ENCODE measurements around the gene TUBAL3. TPM values are rescaled to one million over a fixed set of nuclear protein-coding genes. Genes with fewer than 3 reads are reported as not detected.

TUBAL3 gene
- total and polyA plus RNA-seq, 11 donors, result 0.12 to 2.8 (median 0.33) TPM

DNA sequence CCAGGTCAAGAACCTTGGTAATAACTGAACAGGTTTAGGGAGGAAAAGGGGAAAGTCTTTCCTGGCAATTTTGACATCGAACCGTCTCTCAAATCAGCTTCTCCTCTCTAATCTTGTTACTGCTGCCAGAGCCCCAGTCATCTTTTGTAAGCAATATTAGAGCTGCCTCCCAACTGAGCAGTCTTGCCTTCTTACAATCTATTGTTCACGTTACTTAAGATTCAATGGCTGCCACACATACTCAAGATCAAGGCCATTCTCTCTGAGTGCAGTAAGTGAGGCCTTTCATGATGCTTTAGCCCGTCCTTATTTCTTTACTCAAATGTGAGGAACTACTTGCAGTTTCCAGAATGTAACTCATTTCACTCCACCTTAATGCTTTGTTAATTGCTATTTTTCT is 20.1 kb upstream of the TUBAL3 start:
- no peaks in the 10 kb centered on the region for H3K9me3 ChIP-seq
- DNase-seq (no peak), ATAC-seq (no peak)
- H3K4me1 ChIP-seq, result peaks cover 0 to 18% (median 0%) of the 10 kb centered on the region in 12 donors
- TF ChIP-seq POLR2A (IDR thresholded peaks at IDR 0.05), result no peak
- TF ChIP-seq, protein P1, sequence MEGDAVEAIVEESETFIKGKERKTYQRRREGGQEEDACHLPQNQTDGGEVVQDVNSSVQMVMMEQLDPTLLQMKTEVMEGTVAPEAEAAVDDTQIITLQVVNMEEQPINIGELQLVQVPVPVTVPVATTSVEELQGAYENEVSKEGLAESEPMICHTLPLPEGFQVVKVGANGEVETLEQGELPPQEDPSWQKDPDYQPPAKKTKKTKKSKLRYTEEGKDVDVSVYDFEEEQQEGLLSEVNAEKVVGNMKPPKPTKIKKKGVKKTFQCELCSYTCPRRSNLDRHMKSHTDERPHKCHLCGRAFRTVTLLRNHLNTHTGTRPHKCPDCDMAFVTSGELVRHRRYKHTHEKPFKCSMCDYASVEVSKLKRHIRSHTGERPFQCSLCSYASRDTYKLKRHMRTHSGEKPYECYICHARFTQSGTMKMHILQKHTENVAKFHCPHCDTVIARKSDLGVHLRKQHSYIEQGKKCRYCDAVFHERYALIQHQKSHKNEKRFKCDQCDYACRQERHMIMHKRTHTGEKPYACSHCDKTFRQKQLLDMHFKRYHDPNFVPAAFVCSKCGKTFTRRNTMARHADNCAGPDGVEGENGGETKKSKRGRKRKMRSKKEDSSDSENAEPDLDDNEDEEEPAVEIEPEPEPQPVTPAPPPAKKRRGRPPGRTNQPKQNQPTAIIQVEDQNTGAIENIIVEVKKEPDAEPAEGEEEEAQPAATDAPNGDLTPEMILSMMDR (IDR thresholded peaks at IDR 0.05), result no peak
- H3K4me3 ChIP-seq, result no peak overlapping the region
- no peaks in the 10 kb centered on the region for H3K27me3 ChIP-seq
- H3K36me3 ChIP-seq, result no peaks in the 10 kb centered on the region
- intact Hi-C loops (cut with DNase I), result no loop called here
- 66 to 93% (median 70%) methylated on average over 3 to 4 of the region's 4 CpGs for WGBS, 4 donors
- no peak overlapping the region for H3K27ac ChIP-seq

DNA sequence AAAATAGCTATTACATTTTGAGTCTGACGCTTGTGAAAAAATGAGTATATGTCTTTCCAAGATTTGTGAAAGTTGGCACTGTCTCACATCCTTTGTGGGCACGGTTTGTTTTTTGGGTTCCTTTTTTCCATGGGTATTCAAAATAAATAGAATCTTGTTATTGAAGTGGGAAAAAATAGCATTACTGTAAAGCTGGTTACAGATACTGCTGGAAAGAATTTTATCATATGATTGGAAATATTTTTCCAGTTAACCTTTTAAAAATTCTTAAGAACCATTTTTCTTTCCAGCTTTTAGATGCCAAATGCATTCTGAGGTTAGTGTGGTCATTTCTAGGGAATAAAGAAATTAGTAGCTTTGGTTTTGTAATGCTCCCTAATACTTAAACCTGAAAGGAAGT is 19.1 kb upstream of the TUBAL3 start:
- Histone ChIP-seq H3K27ac (no peak overlapping the region), H3K4me1 (peaks cover 0 to 18% (median 0%) of the 10 kb centered on the region in 12 donors), H3K36me3 (no peaks in the 10 kb centered on the region), H3K27me3 (no peaks in the 10 kb centered on the region), H3K4me3 (no peak overlapping the region), H3K9me3 (peaks cover 0 to 10% (median 0%) of the 10 kb centered on the region in 12 donors)
- ATAC-seq (no peak), DNase-seq (no peak)
- WGBS, 4 donors, result 37 to 45% (median 40%) methylated on average over 2 of the region's 2 CpGs
- TF ChIP-seq, protein P1 (IDR thresholded peaks at IDR 0.05), result no peak
- no peak for TF ChIP-seq POLR2A (IDR thresholded peaks at IDR 0.05)
- intact Hi-C loops (cut with DNase I), result no loop called here

DNA sequence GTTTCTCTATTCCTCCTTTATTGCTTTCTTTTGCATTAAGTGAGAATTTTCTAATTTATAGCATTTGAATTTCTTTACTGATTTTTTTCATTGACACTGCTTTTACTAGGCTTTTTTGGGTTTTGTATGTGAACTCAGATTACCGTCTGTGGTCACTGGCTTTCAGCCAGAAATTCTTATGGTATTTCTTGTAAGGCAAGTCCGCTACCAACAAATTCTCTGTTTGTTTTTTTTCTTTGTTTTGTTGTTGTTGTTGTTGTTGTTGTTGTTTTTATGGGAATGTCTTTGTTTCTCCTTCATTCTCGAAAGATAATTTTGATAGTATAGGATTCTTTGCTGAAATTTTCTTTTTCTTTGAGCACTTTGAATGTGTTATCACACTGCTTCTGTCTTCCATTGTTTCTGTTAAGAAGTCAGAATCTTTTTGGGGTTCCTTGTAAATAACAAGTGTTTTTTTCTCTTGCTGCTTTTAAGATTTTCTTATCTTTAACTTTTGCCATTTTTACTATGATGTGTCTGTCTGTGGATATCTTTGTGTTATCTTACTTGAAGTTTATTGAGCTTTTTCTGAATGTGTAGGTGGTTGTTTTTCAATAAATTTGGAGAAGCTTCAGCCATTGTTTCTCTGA is 15.0 kb upstream of the TUBAL3 start:
- TF ChIP-seq, protein P1 (IDR thresholded peaks at IDR 0.05), result no peak
- TF ChIP-seq POLR2A (IDR thresholded peaks at IDR 0.05), result no peak
- Histone ChIP-seq H3K27me3 (no peaks in the 10 kb centered on the region), H3K27ac (no peak overlapping the region), H3K9me3 (peaks cover 0 to 22% (median 4%) of the 10 kb centered on the region in 12 donors), H3K36me3 (no peaks in the 10 kb centered on the region), H3K4me3 (no peak overlapping the region), H3K4me1 (peaks cover 0 to 13% (median 0%) of the 10 kb centered on the region in 12 donors)
- DNase-seq, result no peak
- ATAC-seq, result no peak
- WGBS, 4 donors, result 95 to 96% (median 96%) methylated on average over 3 of the region's 3 CpGs
- intact Hi-C loops (cut with DNase I), result loop anchor here in 1 of 10 donors (10.0 kb wide), 1 partner anchor 595 kb away; the partner anchor contains the start of gene AKR1E2

DNA sequence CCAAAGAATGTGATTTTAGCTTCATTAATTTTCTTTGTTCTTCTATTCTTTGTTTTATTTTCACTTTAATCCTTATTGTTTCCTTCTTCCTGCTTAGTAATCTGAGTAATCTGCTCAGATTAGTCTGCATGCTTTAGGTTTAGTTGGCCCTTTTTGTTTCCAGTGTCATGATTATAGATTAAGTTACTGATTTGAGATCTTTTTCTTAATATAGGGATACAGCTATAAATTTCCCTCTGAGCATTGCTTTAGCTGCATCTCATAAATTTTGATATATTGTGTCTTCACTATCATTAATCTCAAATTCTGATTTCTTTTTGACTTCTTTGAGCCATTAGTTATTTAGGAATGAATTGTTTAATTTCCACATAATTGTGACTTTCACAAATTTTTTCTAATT is 14.0 kb upstream of the TUBAL3 start:
- Histone ChIP-seq H3K4me3 (no peak overlapping the region), H3K27ac (no peak overlapping the region), H3K36me3 (no peaks in the 10 kb centered on the region), H3K27me3 (no peaks in the 10 kb centered on the region), H3K9me3 (peaks cover 0 to 22% (median 4%) of the 10 kb centered on the region in 12 donors), H3K4me1 (peaks cover 0 to 8% (median 0%) of the 10 kb centered on the region in 12 donors)
- intact Hi-C loops (cut with DNase I), result loop anchor here in 1 of 10 donors (10.0 kb wide), 1 partner anchor 594 kb away; the partner anchor contains the start of gene AKR1E2
- ATAC-seq, result no peak
- no peak for DNase-seq
- no peak for TF ChIP-seq POLR2A (IDR thresholded peaks at IDR 0.05)
